PFSK-1 (cell line): ENCODE results near the gene RPL41.

ENCODE experiments used
- FOXP2 ChIP-seq: optimal IDR thresholded peaks from 2 replicates; pipeline ENCODE3; 2011; ENCODE audit warnings: borderline replicate concordance, control low read depth, inconsistent platforms; ENCODE audit not compliant: insufficient read depth; ENCODE audit errors: extremely low read length, extremely low read depth
- POLR2AphosphoS5 ChIP-seq: IDR thresholded peaks from 2 replicates; pipeline ENCODE4 v1.6.1; 2012; ENCODE audit warnings: low read depth, mild to moderate bottlenecking, control low read depth, low read length, moderate library complexity
- REST ChIP-seq, 2 experiments: IDR thresholded peaks; 2 replicates each; pipeline versions ENCODE4 v1.6.1 to v1.8.0; 2011 to 2012; ENCODE audit warnings: low read depth in 2 of 2, low read length in 2 of 2, control low read depth in 1 of 2, inconsistent platforms in 1 of 2, mild to moderate bottlenecking in 1 of 2, moderate library complexity in 1 of 2; ENCODE audit not compliant: insufficient read depth in 1 of 2
- SIN3A ChIP-seq: IDR thresholded peaks from 2 replicates; pipeline ENCODE4 v1.6.1; 2012; ENCODE audit warnings: mild to moderate bottlenecking, low read length, moderate library complexity, borderline replicate concordance; ENCODE audit not compliant: insufficient read depth
- TAF1 ChIP-seq: IDR thresholded peaks from 2 replicates; pipeline ENCODE4 v1.6.1; 2012; ENCODE audit warnings: low read length, control low read depth, borderline replicate concordance; ENCODE audit not compliant: insufficient read depth

The RPL41 gene

GRCh38 chr12:56084958-56085543 lies 31.4 kb upstream of the RPL41 start:
- no peak for TF ChIP-seq SIN3A
- no peak for TF ChIP-seq FOXP2
- no peak for TF ChIP-seq POLR2AphosphoS5
- TF ChIP-seq REST (IDR thresholded peaks at IDR 0.05; ENCODE audit: insufficient read depth in 1 of 2, low read depth in 2 of 2, low read length in 2 of 2) = no peak
- TF ChIP-seq TAF1 = no peak

GRCh38 chr12:56086096-56086495 lies 30.3 kb upstream of the RPL41 start:
- TF ChIP-seq FOXP2 (no peak), POLR2AphosphoS5 (no peak), SIN3A (no peak), REST (IDR thresholded peaks at IDR 0.05; ENCODE audit: insufficient read depth in 1 of 2, low read depth in 2 of 2, low read length in 2 of 2) (no peak), TAF1 (no peak)

- TF ChIP-seq SIN3A (no peak), POLR2AphosphoS5 (no peak), REST (IDR thresholded peaks at IDR 0.05; ENCODE audit: insufficient read depth in 1 of 2, low read depth in 2 of 2, low read length in 2 of 2) (no peak)
Measured at GRCh38 chr12:56086608-56087007, 29.8 kb upstream of the RPL41 start.

- no peak for TF ChIP-seq SIN3A
- TF ChIP-seq POLR2AphosphoS5 = no peak
- TF ChIP-seq REST (IDR thresholded peaks at IDR 0.05; ENCODE audit: insufficient read depth in 1 of 2, low read depth in 2 of 2, low read length in 2 of 2) = no peak
- no peak for TF ChIP-seq FOXP2
- TF ChIP-seq TAF1 = no peak
Measured at GRCh38 chr12:56087220-56087619, 29.2 kb upstream of the RPL41 start.

GRCh38 chr12:56097738-56098137 lies 18.7 kb upstream of the RPL41 start:
- no peak for TF ChIP-seq POLR2AphosphoS5
- no peak for TF ChIP-seq SIN3A
- TF ChIP-seq TAF1 = no peak
- no peak for TF ChIP-seq FOXP2
- no peak for TF ChIP-seq REST (IDR thresholded peaks at IDR 0.05; ENCODE audit: insufficient read depth in 1 of 2, low read depth in 2 of 2, low read length in 2 of 2)
